Stomach (tissue), 4 donors: ENCODE data around the gene ZDHHC16.
"Not testable (repeated sequence)": the region's sequence is repeated elsewhere in the genome, so short reads cannot be mapped to it uniquely, and the experiment has no call there.

Source experiments
- CTCF ChIP-seq, 7 experiments: fragments of 450-650 bp in 4 of 7; fragments of 200-600 bp in 3 of 7; sonication (generic) in 3 of 7; IDR thresholded peaks; one replicate each; pipeline ENCODE4 v1.5.1; 2016 to 2019; ENCODE audit warnings: antibody characterized with exemption in 7 of 7, control low read depth in 2 of 7, mild to moderate bottlenecking in 1 of 7
- EP300 ChIP-seq: sonication (generic); formaldehyde crosslinking; IDR thresholded peaks from one replicate; pipeline ENCODE4 v1.6.1; 2017; ENCODE audit warnings: antibody characterized with exemption

DNA sequence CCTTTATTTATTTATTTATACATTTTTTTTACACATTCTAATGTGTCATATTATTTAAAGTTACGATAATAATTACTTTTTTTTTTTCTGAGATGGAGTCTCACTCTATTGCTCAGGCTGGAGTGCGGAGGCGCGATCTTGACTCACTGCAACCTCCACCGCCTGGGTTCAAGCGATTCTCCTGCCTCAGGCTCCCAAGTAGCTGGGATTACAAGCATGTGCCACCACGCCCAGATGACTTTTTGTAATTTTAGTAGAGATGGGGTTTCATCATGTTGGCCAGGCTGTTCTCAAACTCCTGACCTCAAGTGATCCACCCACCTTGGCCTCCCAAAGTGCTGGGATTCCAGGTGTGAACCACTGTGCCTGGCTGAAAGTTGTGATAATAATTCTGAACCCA is 39.5 kb upstream of the ZDHHC16 start:
- not testable (repeated sequence) for TF ChIP-seq CTCF (IDR thresholded peaks at IDR 0.05); EP300
